ENCODE data around the gene KICS2.
"Not testable (repeated sequence)": the region's sequence is repeated elsewhere in the genome, so short reads cannot be mapped to it uniquely, and the experiment has no call there.

KICS2 gene

GRCh38 chr12:64212119-64212746 lies 9.9 kb downstream of the KICS2 start:
- DNase-seq, result no peak

GRCh38 chr12:64207453-64207852 lies 14.6 kb downstream of the KICS2 start:
- DNase-seq, result no peak

- DNase-seq, result no peak
These were observed 16.6 kb downstream of the KICS2 start for GRCh38 chr12:64205542-64205941.

- DNase-seq, result no peak
These were observed 18.3 kb downstream of the KICS2 start for GRCh38 chr12:64203775-64204174.

- DNase-seq, result no peak
These were observed 19.1 kb downstream of the KICS2 start for GRCh38 chr12:64203036-64203435.

- not testable (repeated sequence) for DNase-seq
These were observed 26.3 kb downstream of the KICS2 start for GRCh38 chr12:64195841-64196240.

- no peak for DNase-seq
These were observed 27.6 kb downstream of the KICS2 start for GRCh38 chr12:64194333-64195149.

- DNase-seq, result no peak
These were observed 28.2 kb downstream of the KICS2 start for GRCh38 chr12:64193931-64194330.

- DNase-seq, result no peak
These were observed 29.3 kb downstream of the KICS2 start for GRCh38 chr12:64192644-64193444.

GRCh38 chr12:64190140-64190539 lies 32.0 kb downstream of the KICS2 start:
- no peak for DNase-seq

GRCh38 chr12:64189530-64189929 lies 32.6 kb downstream of the KICS2 start:
- DNase-seq, result no peak

- no peak for DNase-seq
These were observed 34.3 kb downstream of the KICS2 start for GRCh38 chr12:64187794-64188193.

- DNase-seq, result no peak
These were observed 34.7 kb downstream of the KICS2 start for GRCh38 chr12:64187370-64187769.

GRCh38 chr12:64186789-64187188 lies 35.3 kb downstream of the KICS2 start:
- no peak for DNase-seq

- DNase-seq, result peak; percentile 76
These were observed 37.9 kb downstream of the KICS2 start for GRCh38 chr12:64184216-64184615.

- DNase-seq, result peak; percentile 94
These were observed 40.4 kb downstream of the KICS2 start for GRCh38 chr12:64181430-64182291.

GRCh38 chr12:64180951-64181350 lies 41.1 kb downstream of the KICS2 start:
- DNase-seq, result no peak

GRCh38 chr12:64178122-64178521 lies 44.0 kb downstream of the KICS2 start:
- DNase-seq, result no peak

- DNase-seq, result no peak
These were observed 45.1 kb downstream of the KICS2 start for GRCh38 chr12:64177001-64177400.

- DNase-seq, result no peak
These were observed 46.7 kb downstream of the KICS2 start for GRCh38 chr12:64175254-64175945.

- peak; percentile 67 for DNase-seq
These were observed 48.6 kb downstream of the KICS2 start for GRCh38 chr12:64173456-64173855.

Measured in islet precursor cell (in vitro differentiated cells).